Neutrophil (primary cell): ENCODE data around the gene DRAP1.

ENCODE experiments used
- H3K27ac ChIP-seq: fragments of 200-600 bp; sonication (generic); 2 replicates; pipeline ENCODE4 v1.5.1; 2016; ENCODE audit warnings: mild to moderate bottlenecking, moderate library complexity
- H3K27me3 ChIP-seq: fragments of 200-600 bp; sonication (generic); 2 replicates; pipeline ENCODE4 v1.6.0; 2016; ENCODE audit warnings: mild to moderate bottlenecking
- H3K36me3 ChIP-seq: fragments of 200-600 bp; sonication (generic); 2 replicates; pipeline ENCODE4 v1.5.1; 2017
- H3K4me1 ChIP-seq, 2 experiments: fragments of 200-600 bp in 1 of 2; sonication (generic) in 1 of 2; 1 replicate in 1 of 2; 2 replicates in 1 of 2; pipeline versions ENCODE4 v1.5.1 to v1.6.1; 2013 to 2016; ENCODE audit warnings: low read depth in 1 of 2, low read length in 1 of 2, mild to moderate bottlenecking in 1 of 2, moderate library complexity in 1 of 2; ENCODE audit not compliant: control insufficient read depth in 1 of 2, insufficient read depth in 1 of 2
- H3K4me3 ChIP-seq, 2 experiments: fragments of 200-600 bp in 1 of 2; sonication (generic) in 1 of 2; 1 replicate in 1 of 2; 2 replicates in 1 of 2; pipeline ENCODE4 v1.5.1; 2013 to 2016; ENCODE audit warnings: low read depth in 1 of 2, low read length in 1 of 2, mild to moderate bottlenecking in 1 of 2, moderate library complexity in 1 of 2
- H3K9me3 ChIP-seq: fragments of 200-600 bp; sonication (generic); 2 replicates; pipeline ENCODE4 v1.5.1; 2016
- TF ChIP-seq, protein P1 (sequence below): fragments of 200-600 bp; sonication (generic); IDR thresholded peaks from 2 replicates; pipeline ENCODE4 v1.5.1; 2016; ENCODE audit warnings: antibody characterized with exemption

Gene DRAP1

DNA sequence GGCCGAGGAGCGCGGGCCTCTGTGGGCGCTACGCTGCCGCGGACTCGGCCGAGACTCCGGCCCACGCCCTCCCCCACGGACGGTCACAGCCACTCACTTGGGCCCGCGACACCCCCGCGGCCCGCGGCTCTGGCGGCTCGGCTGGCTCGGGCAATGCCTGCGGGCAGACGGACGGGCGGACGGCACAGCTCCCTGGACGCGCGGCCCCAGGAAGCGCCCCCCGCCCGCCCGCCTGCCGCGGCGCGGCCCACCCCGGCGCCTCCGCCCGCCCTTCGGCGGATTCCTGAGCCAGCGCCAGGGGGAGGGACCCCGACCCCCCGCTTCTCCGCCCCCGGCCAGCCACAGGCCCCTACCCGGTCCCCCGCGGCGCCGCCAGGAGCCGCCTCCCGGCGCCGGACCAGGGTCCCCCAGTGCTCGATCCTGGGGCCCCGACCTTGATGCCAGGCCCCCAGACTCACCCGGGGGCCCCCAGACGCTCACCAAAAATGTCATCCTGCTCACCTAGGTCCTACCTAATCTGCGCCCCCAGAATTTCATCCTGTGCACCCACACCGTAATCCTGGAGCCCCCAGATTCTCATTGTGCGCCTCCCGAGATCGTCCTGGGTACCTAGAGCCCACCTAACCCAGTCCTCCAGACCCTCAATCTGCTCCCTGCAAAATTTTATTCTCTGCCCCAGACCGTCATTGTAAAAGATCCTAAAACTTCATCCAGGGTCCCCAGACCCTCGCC is 46.5 kb upstream of the DRAP1 start, which contains the start of gene EFEMP2:
Gene EFEMP2, minus strand, starts transcription at position 215 of the 732 bp plus-strand sequence. CDS start 446 bp downstream, outside the sequence.
- TF ChIP-seq, protein P1, sequence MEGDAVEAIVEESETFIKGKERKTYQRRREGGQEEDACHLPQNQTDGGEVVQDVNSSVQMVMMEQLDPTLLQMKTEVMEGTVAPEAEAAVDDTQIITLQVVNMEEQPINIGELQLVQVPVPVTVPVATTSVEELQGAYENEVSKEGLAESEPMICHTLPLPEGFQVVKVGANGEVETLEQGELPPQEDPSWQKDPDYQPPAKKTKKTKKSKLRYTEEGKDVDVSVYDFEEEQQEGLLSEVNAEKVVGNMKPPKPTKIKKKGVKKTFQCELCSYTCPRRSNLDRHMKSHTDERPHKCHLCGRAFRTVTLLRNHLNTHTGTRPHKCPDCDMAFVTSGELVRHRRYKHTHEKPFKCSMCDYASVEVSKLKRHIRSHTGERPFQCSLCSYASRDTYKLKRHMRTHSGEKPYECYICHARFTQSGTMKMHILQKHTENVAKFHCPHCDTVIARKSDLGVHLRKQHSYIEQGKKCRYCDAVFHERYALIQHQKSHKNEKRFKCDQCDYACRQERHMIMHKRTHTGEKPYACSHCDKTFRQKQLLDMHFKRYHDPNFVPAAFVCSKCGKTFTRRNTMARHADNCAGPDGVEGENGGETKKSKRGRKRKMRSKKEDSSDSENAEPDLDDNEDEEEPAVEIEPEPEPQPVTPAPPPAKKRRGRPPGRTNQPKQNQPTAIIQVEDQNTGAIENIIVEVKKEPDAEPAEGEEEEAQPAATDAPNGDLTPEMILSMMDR: no peak
- no peaks in the 10 kb centered on the region for H3K9me3 ChIP-seq
- H3K4me3 ChIP-seq: peak within 1 kb of the TSS; percentile 91
- H3K27me3 ChIP-seq: no peaks in the 10 kb centered on the region
- peaks cover 36 to 41% of the 10 kb centered on the region in 2 experiments for H3K4me1 ChIP-seq
- peaks cover 7% of the 10 kb centered on the region for H3K36me3 ChIP-seq
- H3K27ac ChIP-seq: peak within 1 kb of the TSS; percentile 76

DNA sequence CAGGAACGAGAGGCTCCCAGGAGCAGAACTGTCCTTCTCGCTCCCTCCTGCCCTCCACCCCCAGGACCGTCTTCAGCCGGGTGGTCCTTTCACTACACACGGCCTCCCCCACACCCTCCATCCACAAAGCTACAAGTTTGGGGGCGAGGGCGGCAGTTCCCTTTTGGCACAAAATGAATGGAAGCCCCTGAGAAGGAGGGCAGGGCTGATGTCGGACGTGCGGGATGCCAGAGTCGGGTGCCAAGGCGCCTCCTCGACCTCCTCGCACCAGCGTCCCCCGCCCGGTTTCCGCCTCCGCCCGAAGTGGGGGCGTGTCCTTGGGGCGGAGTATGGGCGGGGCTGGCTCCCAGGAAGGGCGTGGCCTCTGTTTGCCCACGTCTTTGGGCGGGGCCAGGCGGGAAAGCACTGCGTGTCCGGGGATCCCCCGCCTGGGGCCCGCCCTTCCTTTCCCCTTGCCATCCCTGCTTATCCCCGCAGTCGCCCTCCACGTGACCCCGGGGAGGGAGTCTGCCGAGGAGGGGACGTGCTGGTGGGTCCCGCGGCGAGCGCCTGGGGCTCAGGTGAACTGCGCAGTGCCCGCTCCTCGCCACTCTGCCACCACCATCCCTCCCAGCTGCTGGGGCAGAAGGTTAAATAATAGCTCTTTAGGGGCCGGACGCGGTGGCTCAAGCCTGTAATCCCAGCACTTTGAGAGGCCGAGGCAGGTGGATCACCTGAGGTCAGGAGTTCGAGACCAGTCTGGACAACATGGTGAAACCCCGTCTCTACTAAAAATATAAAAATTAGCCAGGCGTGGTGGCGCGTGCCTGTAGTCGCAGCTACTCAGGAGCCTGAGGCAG is 45.7 kb upstream of the DRAP1 start:
- Histone ChIP-seq H3K4me1 (peaks cover 35 to 41% of the 10 kb centered on the region in 2 experiments), H3K36me3 (no peaks in the 10 kb centered on the region), H3K9me3 (no peaks in the 10 kb centered on the region), H3K27me3 (no peaks in the 10 kb centered on the region), H3K4me3 (peak overlapping the region; percentile 91), H3K27ac (peak overlapping the region; percentile 76)
- TF ChIP-seq, protein P1: peak; percentile 50

DNA sequence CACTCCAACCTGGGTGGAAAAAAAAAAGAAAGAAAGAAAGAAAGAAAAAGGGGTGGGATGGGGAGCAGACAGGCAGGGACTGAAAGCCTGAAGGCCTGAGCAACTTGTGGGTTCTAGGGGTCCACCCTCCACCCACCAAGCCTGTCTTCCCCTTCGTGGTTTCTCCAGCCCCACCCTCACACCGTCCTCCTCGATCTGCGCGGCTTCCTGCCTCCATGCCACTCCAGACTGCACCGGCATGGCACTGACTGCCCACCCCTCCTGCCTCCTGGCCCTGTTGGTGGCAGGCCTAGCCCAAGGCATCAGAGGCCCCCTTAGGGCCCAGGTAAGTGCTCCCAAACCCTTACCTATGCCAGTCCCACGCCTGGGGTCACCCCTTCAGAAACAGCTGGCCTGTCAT is 39.6 kb upstream of the DRAP1 start, which contains the start of gene CTSW:
Gene CTSW, plus strand, starts transcription at position 221 of the 400 bp plus-strand sequence. Its CDS starts 18 bp downstream, at position 239.
- Histone ChIP-seq H3K9me3 (no peaks in the 10 kb centered on the region), H3K4me1 (peaks cover 5 to 9% of the 10 kb centered on the region in 2 experiments), H3K36me3 (peaks cover 25% of the 10 kb centered on the region), H3K27me3 (no peaks in the 10 kb centered on the region), H3K27ac (no peak within 1 kb of the TSS), H3K4me3 (no peak within 1 kb of the TSS)
- TF ChIP-seq, protein P1: no peak

DNA sequence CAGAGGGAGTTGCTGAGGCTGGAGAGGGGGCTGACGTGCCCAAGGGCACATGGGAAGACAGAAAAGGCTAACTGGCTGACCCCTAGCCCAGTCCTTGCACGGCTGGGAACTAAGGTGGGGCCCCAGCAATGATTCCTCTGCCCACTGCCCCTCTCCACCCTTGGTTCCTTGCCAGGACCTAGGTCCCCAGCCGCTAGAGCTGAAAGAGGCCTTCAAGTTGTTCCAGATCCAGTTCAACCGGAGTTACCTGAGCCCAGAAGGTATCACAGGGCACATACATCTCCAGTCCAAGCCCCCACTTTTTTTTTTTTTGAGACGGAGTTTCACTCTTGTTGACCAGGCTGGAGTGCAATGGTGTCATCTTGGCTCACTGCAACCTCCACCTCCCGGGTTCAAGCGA is 39.2 kb upstream of the DRAP1 start:
- Histone ChIP-seq H3K27ac (no peak overlapping the region), H3K36me3 (peaks cover 25% of the 10 kb centered on the region), H3K27me3 (no peaks in the 10 kb centered on the region), H3K4me1 (peaks cover 9 to 13% of the 10 kb centered on the region in 2 experiments), H3K9me3 (no peaks in the 10 kb centered on the region), H3K4me3 (no peak overlapping the region)
- TF ChIP-seq, protein P1: no peak

DNA sequence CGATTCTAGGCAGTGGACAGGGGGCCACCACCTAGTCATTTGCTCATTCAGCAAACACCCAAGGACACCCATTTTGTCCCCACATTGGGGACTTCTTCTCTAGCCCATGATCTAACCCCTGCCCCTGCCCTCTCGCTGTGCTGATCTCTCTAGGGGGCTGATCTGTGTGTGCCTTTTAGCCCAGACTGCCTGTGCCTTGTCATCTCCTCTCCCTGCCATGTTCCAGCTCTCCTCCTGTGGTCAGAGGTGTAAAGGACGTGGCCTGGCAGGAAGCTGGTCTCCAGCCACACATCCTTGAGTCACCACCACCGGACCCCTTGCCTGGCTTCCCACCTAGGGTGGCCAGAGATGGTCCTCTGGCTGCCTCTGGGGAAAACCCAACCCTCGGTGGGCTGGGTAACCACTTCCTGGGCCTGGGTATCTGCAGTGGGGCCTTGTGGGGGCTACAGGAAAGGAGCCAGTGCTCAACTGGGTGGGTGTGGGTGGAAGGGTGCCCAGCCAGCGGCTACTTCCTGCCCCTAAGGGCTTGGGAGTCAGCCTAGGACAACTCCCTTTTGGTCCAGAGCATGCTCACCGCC is 38.3 kb upstream of the DRAP1 start:
- H3K4me3 ChIP-seq: no peak overlapping the region
- peaks cover 10 to 18% of the 10 kb centered on the region in 2 experiments for H3K4me1 ChIP-seq
- no peaks in the 10 kb centered on the region for H3K9me3 ChIP-seq
- TF ChIP-seq, protein P1: no peak
- peaks cover 25% of the 10 kb centered on the region for H3K36me3 ChIP-seq
- no peaks in the 10 kb centered on the region for H3K27me3 ChIP-seq
- no peak overlapping the region for H3K27ac ChIP-seq
